Mammary epithelial cell (primary cell): Measurements from ENCODE around the gene PSTPIP1.
A peak's percentile ranks its signal among the peaks of the same experiment; 100 is the strongest.

Experiments used
- EZH2 ChIP-seq: IDR thresholded peaks from 2 replicates; pipeline ENCODE4 v1.6.1; 2012; ENCODE audit warnings: low read length, inconsistent platforms, borderline replicate concordance
- TF ChIP-seq, protein P1 (sequence below), 2 donors: IDR thresholded peaks in 1 of 2; conservative IDR thresholded peaks in 1 of 2; 2 replicates each; pipeline ENCODE4 v1.5.1; 2011 to 2012; ENCODE audit warnings: inconsistent platforms in 2 of 2, low read length in 2 of 2, mild to moderate bottlenecking in 2 of 2, control low read depth in 1 of 2, low read depth in 1 of 2; ENCODE audit not compliant: insufficient read depth in 1 of 2; ENCODE audit errors: extremely low read depth in 1 of 2

DNA sequence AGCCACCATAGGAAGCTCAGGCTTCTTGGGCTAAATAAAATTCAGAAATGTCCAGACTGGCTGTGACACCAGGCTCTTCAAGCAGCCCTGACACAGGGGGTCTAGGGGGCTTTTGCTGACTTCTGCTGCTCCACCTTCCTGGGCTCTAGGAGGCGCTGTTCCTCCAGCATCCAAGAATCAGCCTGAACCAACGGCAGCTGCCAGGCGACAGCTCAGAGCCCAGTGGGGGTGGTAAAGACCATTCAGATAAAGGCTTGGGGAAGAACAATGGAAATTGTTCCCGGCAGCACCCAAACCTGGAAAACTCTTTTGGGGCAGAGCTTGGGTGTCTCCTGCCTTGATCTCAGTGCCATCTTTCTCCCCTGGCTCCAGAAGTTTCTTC, 21.6 kb upstream of the PSTPIP1 start:
- TF ChIP-seq, protein P1, sequence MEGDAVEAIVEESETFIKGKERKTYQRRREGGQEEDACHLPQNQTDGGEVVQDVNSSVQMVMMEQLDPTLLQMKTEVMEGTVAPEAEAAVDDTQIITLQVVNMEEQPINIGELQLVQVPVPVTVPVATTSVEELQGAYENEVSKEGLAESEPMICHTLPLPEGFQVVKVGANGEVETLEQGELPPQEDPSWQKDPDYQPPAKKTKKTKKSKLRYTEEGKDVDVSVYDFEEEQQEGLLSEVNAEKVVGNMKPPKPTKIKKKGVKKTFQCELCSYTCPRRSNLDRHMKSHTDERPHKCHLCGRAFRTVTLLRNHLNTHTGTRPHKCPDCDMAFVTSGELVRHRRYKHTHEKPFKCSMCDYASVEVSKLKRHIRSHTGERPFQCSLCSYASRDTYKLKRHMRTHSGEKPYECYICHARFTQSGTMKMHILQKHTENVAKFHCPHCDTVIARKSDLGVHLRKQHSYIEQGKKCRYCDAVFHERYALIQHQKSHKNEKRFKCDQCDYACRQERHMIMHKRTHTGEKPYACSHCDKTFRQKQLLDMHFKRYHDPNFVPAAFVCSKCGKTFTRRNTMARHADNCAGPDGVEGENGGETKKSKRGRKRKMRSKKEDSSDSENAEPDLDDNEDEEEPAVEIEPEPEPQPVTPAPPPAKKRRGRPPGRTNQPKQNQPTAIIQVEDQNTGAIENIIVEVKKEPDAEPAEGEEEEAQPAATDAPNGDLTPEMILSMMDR (conservative IDR thresholded peaks at IDR 0.05 in 1 of 2, IDR thresholded peaks at IDR 0.05 in 1 of 2; ENCODE audit: extremely low read depth in 1 of 2, insufficient read depth in 1 of 2, low read depth in 1 of 2, low read length in 2 of 2): peak; percentile 21 to 38
- no peak for TF ChIP-seq EZH2
